ENCODE measurements around the gene IFT88.
"Not testable (repeated sequence)": the region's sequence is repeated elsewhere in the genome, so short reads cannot be mapped to it uniquely, and the experiment has no call there.

The IFT88 gene

DNA sequence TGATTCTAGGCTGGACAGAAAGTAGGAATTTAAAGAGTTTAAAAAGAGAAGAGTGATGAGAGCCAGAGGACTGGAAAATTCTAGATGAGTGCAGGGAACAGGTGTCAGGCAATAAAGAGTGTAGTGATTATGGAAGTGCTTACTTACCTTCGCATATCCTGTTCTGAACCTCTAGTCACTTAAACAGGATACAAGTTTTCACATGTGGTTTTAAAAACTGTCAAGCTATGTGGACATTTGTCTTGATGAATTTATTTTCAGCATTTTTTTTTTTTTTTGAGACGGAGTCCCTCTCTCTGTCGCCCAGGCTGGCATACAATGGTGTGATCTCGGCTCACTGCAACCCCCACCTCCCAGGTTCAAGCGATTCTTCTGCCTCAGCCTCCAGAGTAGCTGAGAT lies 102.2 kb downstream of the IFT88 start:
- ChIA-PET CTCF (interaction anchor here (1.0 kb wide), 1 partner anchor 35 kb away, joined by 4 read pairs; the partner anchor contains the start of gene IL17D), POLR2A (interaction anchor here (0.9 kb wide), 1 partner anchor 8 kb away, joined by 3 read pairs; no protein-coding TSS in a partner anchor)
- no peak for DNase-seq (ENCODE audit: low read depth, low spot score)
- no peak for TF ChIP-seq CTCF (IDR thresholded peaks at IDR 0.05; ENCODE audit: insufficient read depth, low read length, missing control alignments)
- no peak overlapping the region for H3K4me3 ChIP-seq (ENCODE audit: low read depth, low read length)

DNA sequence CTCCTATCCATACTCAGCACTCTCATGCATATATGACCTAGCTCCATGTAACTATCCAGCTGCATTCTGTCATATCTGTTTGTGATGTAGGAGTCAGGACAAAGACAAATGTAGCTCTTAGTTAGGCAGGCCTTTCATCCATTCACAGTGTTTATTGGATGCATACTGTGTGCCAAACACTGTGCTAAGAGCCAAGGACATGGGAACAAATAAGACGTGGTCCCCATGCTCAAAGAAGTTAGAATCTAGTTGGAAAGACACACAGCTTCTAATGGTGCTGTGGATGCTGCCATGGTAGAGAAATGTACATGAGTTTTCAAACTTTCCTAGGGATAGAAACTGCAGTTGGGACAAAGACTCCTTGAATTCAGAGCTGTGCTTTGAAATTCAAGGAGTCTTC lies 104.8 kb downstream of the IFT88 start:
- DNase-seq (ENCODE audit: low read depth, low spot score) = no peak
- TF ChIP-seq CTCF (IDR thresholded peaks at IDR 0.05; ENCODE audit: insufficient read depth, low read length, missing control alignments) = no peak
- CTCF ChIA-PET = interaction anchor here (0.7 to 1.0 kb wide), 2 partner anchors 9 to 10 kb away, joined by 3 read pairs; no protein-coding TSS in a partner anchor
- no peak overlapping the region for H3K4me3 ChIP-seq (ENCODE audit: low read depth, low read length)
- POLR2A ChIA-PET = no interaction called here

DNA sequence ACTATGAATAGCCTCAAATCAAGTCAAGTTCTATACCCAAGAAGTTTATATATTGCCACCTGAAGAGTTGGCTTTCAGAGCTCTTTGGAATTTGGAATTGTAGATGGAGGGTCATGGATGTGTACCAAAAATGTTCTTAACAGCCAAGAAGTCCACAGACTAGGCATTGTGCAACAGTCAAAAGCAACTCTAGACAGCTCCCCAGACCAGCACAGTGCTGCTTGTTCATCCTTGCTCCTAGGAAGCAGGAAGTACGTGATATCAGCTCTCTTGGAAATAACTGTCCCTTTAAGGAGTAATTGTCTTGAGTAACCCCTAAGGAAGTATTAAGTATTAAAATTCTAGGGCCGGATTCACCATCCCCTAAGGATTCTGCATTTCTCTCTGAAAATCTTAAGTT lies 105.8 kb downstream of the IFT88 start:
- CTCF ChIA-PET = no interaction called here
- no peak for TF ChIP-seq CTCF (IDR thresholded peaks at IDR 0.05; ENCODE audit: insufficient read depth, low read length, missing control alignments)
- peak; percentile 26 for DNase-seq (ENCODE audit: low read depth, low spot score)
- POLR2A ChIA-PET = no interaction called here
- H3K4me3 ChIP-seq (ENCODE audit: low read depth, low read length) = no peak overlapping the region

GRCh38 chr13:20673715-20674114 lies 106.8 kb downstream of the IFT88 start:
- no peak overlapping the region for H3K4me3 ChIP-seq (ENCODE audit: low read depth, low read length)
- DNase-seq (ENCODE audit: low read depth, low spot score) = no peak
- TF ChIP-seq CTCF (IDR thresholded peaks at IDR 0.05; ENCODE audit: insufficient read depth, low read length, missing control alignments) = no peak
- CTCF ChIA-PET = no interaction called here
- POLR2A ChIA-PET = no interaction called here

DNA sequence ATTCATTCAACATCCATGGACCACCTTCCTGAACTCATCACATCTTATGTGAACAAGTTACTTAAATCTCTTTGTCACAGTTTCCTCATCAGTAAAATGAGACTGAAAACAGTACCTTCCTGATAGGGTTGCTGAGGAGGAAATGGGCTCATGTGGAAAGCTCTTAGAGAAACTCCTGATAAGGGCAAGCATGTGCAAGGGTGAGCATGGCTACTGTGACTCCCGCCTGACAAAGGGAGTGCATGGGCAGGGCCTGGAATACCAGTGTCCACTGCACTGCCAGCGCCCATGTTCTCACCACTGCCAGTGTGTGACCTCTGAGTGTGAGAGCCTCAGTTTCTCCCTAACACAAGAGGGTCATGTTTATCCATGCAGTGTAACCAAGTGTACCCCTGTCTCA lies 109.3 kb downstream of the IFT88 start:
- H3K4me3 ChIP-seq (ENCODE audit: low read depth, low read length) = no peak overlapping the region
- no peak for TF ChIP-seq CTCF (IDR thresholded peaks at IDR 0.05; ENCODE audit: insufficient read depth, low read length, missing control alignments)
- POLR2A ChIA-PET = interaction anchor here (0.6 kb wide), 1 partner anchor 55 kb away, joined by 3 read pairs; no protein-coding TSS in a partner anchor
- CTCF ChIA-PET = no interaction called here
- no peak for DNase-seq (ENCODE audit: low read depth, low spot score)

- H3K4me3 ChIP-seq (ENCODE audit: low read depth, low read length); POLR2A ChIA-PET; DNase-seq (ENCODE audit: low read depth, low spot score): not testable (repeated sequence)
- CTCF ChIA-PET = interaction anchor here (1.1 kb wide), 1 partner anchor 28 kb away, joined by 3 read pairs; no protein-coding TSS in a partner anchor
Measured at GRCh38 chr13:20678606-20679005, 111.6 kb downstream of the IFT88 start.

- CTCF ChIA-PET = interaction anchor here (0.8 to 1.4 kb wide), 2 partner anchors 12 to 148 kb away, joined by 3 to 6 read pairs; no protein-coding TSS in a partner anchor
- TF ChIP-seq CTCF (IDR thresholded peaks at IDR 0.05; ENCODE audit: insufficient read depth, low read length, missing control alignments) = no peak
- POLR2A ChIA-PET = no interaction called here
- no peak overlapping the region for H3K4me3 ChIP-seq (ENCODE audit: low read depth, low read length)
- no peak for DNase-seq (ENCODE audit: low read depth, low spot score)
Measured at GRCh38 chr13:20679879-20680278, 112.9 kb downstream of the IFT88 start.
